K562 (cell line): Measurements from ENCODE around the gene MYO7A.

Experiments used
- CHCHD3 ChIP-seq: fragments of 250-450 bp; sonication (Bioruptor Pico); IDR thresholded peaks from 2 replicates; pipeline ENCODE4 v2.1.2; 2022; ENCODE audit warnings: mild to moderate bottlenecking
- EP300 ChIP-seq: IDR thresholded peaks from 2 replicates; pipeline ENCODE4 v1.6.1; 2012; ENCODE audit warnings: low read length, improper control_type of control experiment
- ETV5 ChIP-seq: sonication (generic); formaldehyde crosslinking; IDR thresholded peaks from 2 replicates; pipeline ENCODE4 v1.4.0; 2020; ENCODE audit warnings: low read depth, mild to moderate bottlenecking, missing genetic modification reagents
- FOSL1 ChIP-seq: fragments of 200-800 bp; sonication (Bioruptor generic); conservative IDR thresholded peaks from 2 replicates; pipeline ENCODE4 v1.6.1; 2016; ENCODE audit warnings: missing genetic modification characterization, missing compliant biosample characterization
- IRF1 ChIP-seq: sonication (generic); formaldehyde crosslinking; IDR thresholded peaks from 2 replicates; pipeline ENCODE4 v1.8.0; 2022; ENCODE audit warnings: missing genetic modification reagents, mild to moderate bottlenecking, borderline replicate concordance
- MLX ChIP-seq, 2 experiments: fragments of 450-650 bp in 1 of 2; sonication (generic) in 1 of 2; formaldehyde crosslinking; conservative IDR thresholded peaks; 2 replicates each; pipeline versions ENCODE4 v1.4.0 to v1.8.1; 2020 to 2022; ENCODE audit warnings: mild to moderate bottlenecking in 1 of 2, missing genetic modification reagents in 1 of 2
- NFIX ChIP-seq: fragments of 250-450 bp; sonication (Bioruptor Pico); IDR thresholded peaks from 2 replicates; pipeline ENCODE4 v1.4.0; 2020; ENCODE audit warnings: low read depth, mild to moderate bottlenecking, moderate library complexity
- RHOXF2B ChIP-seq: fragments of 250-450 bp; sonication (Bioruptor Pico); conservative IDR thresholded peaks from 2 replicates; pipeline ENCODE4 v1.5.1; 2021
- TSHZ1 ChIP-seq: fragments of 250-450 bp; sonication (Bioruptor Pico); IDR thresholded peaks from 2 replicates; pipeline ENCODE4 v1.4.0; 2020; ENCODE audit warnings: mild to moderate bottlenecking, moderate library complexity
- ZNF644 ChIP-seq: fragments of 200-800 bp; sonication (Bioruptor generic); IDR thresholded peaks from 2 replicates; pipeline ENCODE4 v1.6.1; 2016; ENCODE audit warnings: low read depth, missing genetic modification characterization, missing compliant biosample characterization
- ZNF764 ChIP-seq: fragments of 250-450 bp; sonication (Bioruptor Pico); IDR thresholded peaks from 2 replicates; pipeline ENCODE4 v1.4.0; 2020; ENCODE audit warnings: low read depth, mild to moderate bottlenecking, moderate library complexity
- TF ChIP-seq, protein P1 (sequence below): fragments of 450-650 bp; conservative IDR thresholded peaks from 2 replicates; pipeline ENCODE4 v1.6.1; 2016; ENCODE audit warnings: missing genetic modification characterization, low read depth, mild to moderate bottlenecking, control low read depth, missing compliant biosample characterization
- TF ChIP-seq, protein P2 (sequence below), 3 experiments: IDR thresholded peaks in 2 of 3; conservative IDR thresholded peaks in 1 of 3; 2 replicates each; pipeline ENCODE4 v1.5.1; 2011 to 2012; ENCODE audit warnings: low read length in 3 of 3, mild to moderate bottlenecking in 3 of 3, control low read depth in 2 of 3, improper control_type of control experiment in 1 of 3, inconsistent platforms in 1 of 3, low read depth in 1 of 3, mixed read lengths in 1 of 3, moderate library complexity in 1 of 3; ENCODE audit not compliant: insufficient read depth in 2 of 3

GRCh38 chr11:77188633-77189491 lies 60.8 kb downstream of the MYO7A start:
- TF ChIP-seq ZNF764 (no peak), MLX (CRISPR knock-in tag; conservative IDR thresholded peaks at IDR 0.05) (no peak), ETV5 (CRISPR knock-in tag) (no peak), NFIX (CRISPR knock-in tag) (no peak), RHOXF2B (CRISPR knock-in tag) (no peak), ZNF644 (no peak), IRF1 (no peak), EP300 (no peak), FOSL1 (tag) (no peak), TSHZ1 (CRISPR knock-in tag) (no peak), CHCHD3 (CRISPR knock-in tag) (no peak)
- TF ChIP-seq, protein P1, sequence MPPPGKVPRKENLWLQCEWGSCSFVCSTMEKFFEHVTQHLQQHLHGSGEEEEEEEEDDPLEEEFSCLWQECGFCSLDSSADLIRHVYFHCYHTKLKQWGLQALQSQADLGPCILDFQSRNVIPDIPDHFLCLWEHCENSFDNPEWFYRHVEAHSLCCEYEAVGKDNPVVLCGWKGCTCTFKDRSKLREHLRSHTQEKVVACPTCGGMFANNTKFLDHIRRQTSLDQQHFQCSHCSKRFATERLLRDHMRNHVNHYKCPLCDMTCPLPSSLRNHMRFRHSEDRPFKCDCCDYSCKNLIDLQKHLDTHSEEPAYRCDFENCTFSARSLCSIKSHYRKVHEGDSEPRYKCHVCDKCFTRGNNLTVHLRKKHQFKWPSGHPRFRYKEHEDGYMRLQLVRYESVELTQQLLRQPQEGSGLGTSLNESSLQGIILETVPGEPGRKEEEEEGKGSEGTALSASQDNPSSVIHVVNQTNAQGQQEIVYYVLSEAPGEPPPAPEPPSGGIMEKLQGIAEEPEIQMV (tag) = no peak
- TF ChIP-seq, protein P2, sequence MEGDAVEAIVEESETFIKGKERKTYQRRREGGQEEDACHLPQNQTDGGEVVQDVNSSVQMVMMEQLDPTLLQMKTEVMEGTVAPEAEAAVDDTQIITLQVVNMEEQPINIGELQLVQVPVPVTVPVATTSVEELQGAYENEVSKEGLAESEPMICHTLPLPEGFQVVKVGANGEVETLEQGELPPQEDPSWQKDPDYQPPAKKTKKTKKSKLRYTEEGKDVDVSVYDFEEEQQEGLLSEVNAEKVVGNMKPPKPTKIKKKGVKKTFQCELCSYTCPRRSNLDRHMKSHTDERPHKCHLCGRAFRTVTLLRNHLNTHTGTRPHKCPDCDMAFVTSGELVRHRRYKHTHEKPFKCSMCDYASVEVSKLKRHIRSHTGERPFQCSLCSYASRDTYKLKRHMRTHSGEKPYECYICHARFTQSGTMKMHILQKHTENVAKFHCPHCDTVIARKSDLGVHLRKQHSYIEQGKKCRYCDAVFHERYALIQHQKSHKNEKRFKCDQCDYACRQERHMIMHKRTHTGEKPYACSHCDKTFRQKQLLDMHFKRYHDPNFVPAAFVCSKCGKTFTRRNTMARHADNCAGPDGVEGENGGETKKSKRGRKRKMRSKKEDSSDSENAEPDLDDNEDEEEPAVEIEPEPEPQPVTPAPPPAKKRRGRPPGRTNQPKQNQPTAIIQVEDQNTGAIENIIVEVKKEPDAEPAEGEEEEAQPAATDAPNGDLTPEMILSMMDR (IDR thresholded peaks at IDR 0.05 in 2 of 3, conservative IDR thresholded peaks at IDR 0.05 in 1 of 3; ENCODE audit: insufficient read depth in 2 of 3, low read depth in 1 of 3, low read length in 3 of 3) = no peak; a peak in 1 of 6 replicates
